Inflammatory macrophage (primary cell): ENCODE data around the gene ZNF738.
"Not testable (repeated sequence)": the region's sequence is repeated elsewhere in the genome, so short reads cannot be mapped to it uniquely, and the experiment has no call there.

ENCODE experiments used
- DNase-seq, 2 donors: peaks; one replicate each; pipeline ENCODE4 v3.0.0-alpha.2; 2020 to 2022
- total RNA-seq, 18 experiments: gene quantifications; one replicate each; lab custom pipeline; 2026; ENCODE audit warnings: mixed read lengths in 6 of 18, inconsistent platforms in 2 of 18; lab: John Stamatoyannopoulos, UW

Gene ZNF738
- total RNA-seq: 1.7 to 10.5 (median 5.5) reads per million in 18 experiments

- DNase-seq: peak; percentile 94 to 95
Observed at GRCh38 chr19:21358768-21359451, at the start of gene ZNF738. Gene ZNF738 (plus strand): TSS chr19:21359000. CDS start chr19:21359141, 141 bp downstream.

DNA sequence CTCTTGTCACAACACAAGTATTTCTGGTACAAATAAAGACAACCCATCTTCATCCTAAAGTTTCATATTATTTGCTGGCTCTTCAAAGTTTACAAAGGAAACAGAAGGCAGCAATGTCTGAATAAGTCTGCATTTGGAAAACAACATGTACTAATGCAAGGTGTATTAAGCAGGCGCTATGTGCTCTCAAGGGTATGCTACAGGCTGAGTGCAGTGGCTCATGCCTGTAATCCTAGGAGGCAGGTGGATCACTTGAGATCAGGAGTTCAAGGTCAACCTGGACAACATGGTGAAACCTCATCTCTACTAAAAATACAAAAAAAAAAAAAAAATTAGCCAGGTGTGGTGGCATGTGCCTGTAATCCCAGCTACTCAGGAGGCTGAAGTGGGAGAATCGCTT lies 46.0 kb upstream of the ZNF738 start:
- DNase-seq: not testable (repeated sequence)

GRCh38 chr19:21314676-21315075 lies 44.1 kb upstream of the ZNF738 start:
- peak; percentile 67 to 68 for DNase-seq

GRCh38 chr19:21317821-21318220 lies 41.0 kb upstream of the ZNF738 start:
- no peak for DNase-seq

DNA sequence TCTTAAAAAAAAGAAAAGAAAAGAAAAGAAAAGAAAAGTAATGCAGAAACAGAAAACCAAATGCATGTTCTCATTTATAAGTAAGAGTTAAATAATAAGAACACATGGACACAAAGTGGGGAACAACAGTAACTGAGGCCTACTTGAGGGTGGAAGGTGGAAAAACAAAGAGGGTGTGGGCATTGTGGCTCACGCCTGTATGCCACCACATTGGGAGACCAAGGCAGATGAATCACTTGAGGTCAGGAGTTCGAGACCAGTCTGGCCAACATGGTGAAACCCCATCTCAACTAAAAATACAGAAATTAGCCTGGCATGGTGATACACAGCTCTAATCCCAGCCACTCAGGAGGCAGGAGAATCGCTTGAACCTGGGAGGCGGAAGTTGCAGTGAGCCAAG lies 37.7 kb upstream of the ZNF738 start:
- DNase-seq: no peak

- no peak for DNase-seq
Observed at GRCh38 chr19:21321996-21322395, 36.8 kb upstream of the ZNF738 start.

GRCh38 chr19:21322528-21322927 lies 36.3 kb upstream of the ZNF738 start:
- no peak for DNase-seq

DNA sequence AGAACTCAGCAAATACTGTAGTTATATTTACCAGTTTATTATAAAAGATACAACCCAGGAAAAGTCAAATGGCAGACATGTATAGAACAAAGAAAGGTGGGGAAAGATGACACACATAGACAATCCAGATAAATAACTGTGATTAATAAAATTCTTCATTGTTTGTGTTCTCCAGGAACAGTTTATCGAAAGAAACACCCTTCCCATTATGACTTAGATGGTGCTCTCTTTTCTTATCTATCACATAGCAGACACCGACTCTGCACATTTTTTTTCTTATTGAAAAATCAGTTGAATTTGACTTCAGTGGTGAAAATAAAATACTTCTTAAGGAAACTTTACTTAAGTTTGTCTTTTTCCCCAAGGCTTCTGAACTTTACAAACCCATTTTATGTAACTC lies 35.8 kb upstream of the ZNF738 start:
- DNase-seq: no peak

GRCh38 chr19:21326169-21326568 lies 32.6 kb upstream of the ZNF738 start:
- no peak for DNase-seq

GRCh38 chr19:21328406-21328805 lies 30.4 kb upstream of the ZNF738 start:
- DNase-seq: no peak

- DNase-seq: peak; percentile 93 to 94
Observed at GRCh38 chr19:21328885-21329605, 29.8 kb upstream of the ZNF738 start, which contains the start of gene ZNF708. Gene ZNF708 (minus strand): TSS chr19:21329410. CDS start chr19:21329212, 198 bp downstream.

- DNase-seq: no peak
Observed at GRCh38 chr19:21335721-21336120, 23.1 kb upstream of the ZNF738 start.

- DNase-seq: not testable (repeated sequence)
Observed at GRCh38 chr19:21344841-21345240, 14.0 kb upstream of the ZNF738 start.

DNA sequence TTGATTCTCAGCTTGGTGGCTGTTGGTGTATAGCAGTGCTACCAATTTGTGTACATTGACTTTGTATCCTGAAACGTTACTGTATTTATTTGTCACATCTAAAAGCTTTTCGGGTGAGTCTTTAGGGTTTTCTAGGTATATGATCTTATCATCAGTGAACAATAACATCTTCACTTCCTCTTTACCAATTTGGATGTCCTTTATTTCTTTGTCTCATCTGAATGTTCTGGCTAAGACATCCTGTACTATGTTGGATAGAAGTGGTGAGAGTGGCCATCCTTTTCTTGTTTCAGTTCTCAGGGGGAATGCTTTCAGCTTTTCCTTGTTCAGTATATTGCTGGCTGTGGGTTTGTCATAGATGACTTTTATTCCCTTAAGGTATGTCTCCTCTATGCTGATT lies 6.0 kb upstream of the ZNF738 start:
- DNase-seq: no peak

GRCh38 chr19:21362291-21362690 lies 3.5 kb downstream of the ZNF738 start:
- DNase-seq: no peak

DNA sequence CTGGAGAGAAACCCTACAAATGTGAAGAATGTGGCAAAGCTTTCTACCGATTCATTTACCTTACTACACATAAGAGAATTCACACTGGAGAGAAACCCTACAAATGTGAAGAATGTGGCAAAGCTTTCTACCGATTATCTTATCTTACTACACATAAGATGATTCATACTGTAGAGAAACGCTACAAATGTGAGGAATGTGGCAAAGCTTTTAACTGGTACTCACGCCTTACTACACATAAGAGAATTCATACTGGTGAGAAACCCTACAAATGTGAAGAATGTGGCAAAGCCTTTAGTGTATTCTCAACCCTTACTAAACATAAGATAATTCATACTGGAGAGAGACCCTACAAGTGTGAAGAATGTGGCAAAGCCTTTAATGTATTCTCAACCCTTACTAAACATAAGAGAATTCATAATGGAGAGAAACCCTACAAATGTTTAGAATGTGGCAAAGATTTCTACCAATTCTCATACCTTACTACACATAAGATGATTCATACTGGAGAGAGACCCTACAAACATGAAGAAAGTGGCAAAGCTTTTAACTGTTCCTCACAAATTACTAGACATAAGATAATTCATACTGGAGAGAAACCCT lies 25.3 kb downstream of the ZNF738 start:
- DNase-seq: no peak

GRCh38 chr19:21396121-21396520 lies 37.3 kb downstream of the ZNF738 start:
- no peak for DNase-seq

- DNase-seq: peak; percentile 94
Observed at GRCh38 chr19:21396893-21397572, 38.2 kb downstream of the ZNF738 start, which contains the start of gene ZNF493. Gene ZNF493 (plus strand): TSS chr19:21397133. CDS start chr19:21397238, 105 bp downstream.

GRCh38 chr19:21398851-21399250 lies 40.1 kb downstream of the ZNF738 start:
- DNase-seq: no peak

DNA sequence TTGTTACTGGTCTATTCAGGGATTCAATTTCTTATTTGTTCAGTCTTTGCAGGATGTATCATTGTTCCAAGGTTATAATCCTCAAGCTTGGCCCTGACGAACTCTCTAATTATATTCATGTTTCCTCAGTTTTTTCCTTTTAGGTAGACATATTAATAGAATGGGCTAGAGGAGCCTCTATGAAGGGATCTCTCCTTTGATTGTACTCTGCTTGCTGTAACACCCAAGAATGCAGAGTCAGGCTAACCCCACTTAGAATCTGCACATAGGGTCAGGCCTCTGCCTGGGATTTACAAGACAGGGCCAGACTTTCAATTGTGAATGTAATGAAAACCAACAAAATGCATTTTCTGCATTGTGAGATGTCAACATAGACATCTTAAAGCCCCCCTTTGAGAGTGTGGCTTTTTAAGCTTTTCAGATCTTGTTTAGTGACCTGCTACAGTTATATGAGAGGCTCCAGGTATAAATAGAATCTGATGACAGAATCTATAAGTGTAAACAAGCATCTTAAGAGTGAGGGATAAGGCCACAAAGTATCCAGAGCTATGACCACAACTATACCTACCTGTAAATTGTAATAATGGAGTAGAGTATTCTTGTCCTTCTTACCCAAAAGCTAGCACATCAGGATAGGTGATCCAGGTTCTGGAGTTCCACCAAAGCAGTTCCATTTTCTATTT lies 43.6 kb downstream of the ZNF738 start:
- DNase-seq: no peak

- no peak for DNase-seq
Observed at GRCh38 chr19:21410166-21410565, 51.4 kb downstream of the ZNF738 start.

DNA sequence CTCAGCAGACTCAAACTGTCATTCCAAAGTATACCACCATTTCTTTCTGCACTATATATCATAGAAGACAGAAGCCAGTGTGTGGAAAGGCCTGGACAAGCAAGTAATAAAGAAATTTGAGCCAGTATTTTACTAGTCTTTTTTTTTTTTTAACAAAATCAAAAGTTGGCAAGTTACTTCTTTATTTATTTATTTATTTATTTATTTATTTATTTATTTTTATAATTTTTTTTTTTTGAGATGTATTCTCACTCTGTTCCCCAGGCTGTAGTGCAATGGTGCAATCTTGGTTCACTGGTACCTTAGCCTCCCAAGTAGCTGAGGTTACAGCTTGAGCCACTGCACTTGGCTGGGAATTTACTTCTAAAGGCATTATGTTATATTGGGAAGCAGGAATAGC lies 63.4 kb downstream of the ZNF738 start:
- no peak for DNase-seq
